Activated T-cell treated with anti-CD3 and anti-CD28 coated beads, Interleukin-2, amount 50 U/mL, for 72 hours (primary cell): ENCODE results near the gene FAM131B. TPM values are rescaled to one million over a fixed set of nuclear protein-coding genes. Genes with fewer than 3 reads are reported as not detected.
A peak's percentile ranks its signal among the peaks of the same experiment; 100 is the strongest.

Experiments used
- ATAC-seq, 2 donors: fragments of 150-1000 bp; cut with Tn5 transposase; replicated peaks in 1 of 2; 2 replicates each; pipeline ENCODE4 v1.10.0; 2021; ENCODE audit warnings: moderate library complexity in 2 of 2, mild to moderate bottlenecking in 1 of 2
- DNase-seq, 2 donors: peaks; one replicate each; pipeline ENCODE4 v3.0.0; 2021 to 2022; ENCODE audit warnings: mixed read lengths in 1 of 2
- H3K27ac Mint-ChIP-seq: one replicate; pipeline ENCODE4 v1.8.0; 2022; ENCODE audit warnings: mild to moderate bottlenecking, moderate library complexity, mixed read lengths
- H3K27me3 Mint-ChIP-seq: one replicate; pipeline ENCODE4 v1.8.0; 2022; ENCODE audit warnings: low read depth, mixed read lengths
- H3K36me3 Mint-ChIP-seq, 2 donors: one replicate each; pipeline ENCODE4 v1.8.0; 2022; ENCODE audit warnings: mixed read lengths in 2 of 2, mild to moderate bottlenecking in 1 of 2; ENCODE audit not compliant: insufficient read depth in 2 of 2
- H3K4me1 Mint-ChIP-seq: one replicate; pipeline ENCODE4 v1.8.0; 2022; ENCODE audit warnings: low read depth, mixed read lengths
- H3K4me3 Mint-ChIP-seq, 2 donors: one replicate each; pipeline ENCODE4 v1.8.0; 2022; ENCODE audit warnings: mild to moderate bottlenecking in 2 of 2, mixed read lengths in 2 of 2, moderate library complexity in 2 of 2
- H3K9me3 Mint-ChIP-seq, 2 donors: one replicate each; pipeline ENCODE4 v1.8.0; 2022; ENCODE audit warnings: mixed read lengths in 2 of 2
- total RNA-seq, 2 donors: library from RNA; stranded (reverse); gene quantifications; one replicate each; pipeline ENCODE4 v1.2.3, GENCODE V29; 2022

The FAM131B gene
- total RNA-seq, 2 donors from 2014 or later = 3.1 TPM

DNA sequence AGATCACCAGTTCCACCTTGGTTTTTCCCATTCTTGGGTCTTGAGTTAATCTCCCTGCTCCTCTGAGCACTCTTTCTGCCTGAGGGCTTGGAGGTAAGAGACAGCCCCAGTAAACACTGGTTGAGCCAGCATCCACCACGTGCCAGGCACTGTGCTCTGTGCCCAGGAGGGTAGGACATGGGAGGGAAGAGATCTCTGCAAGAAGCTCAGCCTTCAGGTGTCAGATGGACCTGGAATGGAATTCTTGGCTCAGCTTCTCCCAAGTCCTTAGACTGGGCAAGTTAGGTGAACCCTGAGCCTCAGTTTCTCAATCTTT, 21.1 kb upstream of the FAM131B start:
- Mint-ChIP-seq H3K4me1 (peaks cover 9% of the 10 kb centered on the region), H3K36me3 (no peaks in the 10 kb centered on the region), H3K9me3 (no peaks in the 10 kb centered on the region), H3K27me3 (no peaks in the 10 kb centered on the region), H3K4me3 (no peak overlapping the region), H3K27ac (no peak overlapping the region)
- ATAC-seq = no peak
- no peak for DNase-seq

- H3K4me1 Mint-ChIP-seq = peaks cover 15% of the 10 kb centered on the region
- H3K27ac Mint-ChIP-seq = peak overlapping the region; percentile 11
- H3K36me3 Mint-ChIP-seq = no peaks in the 10 kb centered on the region
- no peaks in the 10 kb centered on the region for H3K9me3 Mint-ChIP-seq
- ATAC-seq (no peak), DNase-seq (no peak)
- H3K4me3 Mint-ChIP-seq = peak overlapping the region; percentile 52 to 71
- no peaks in the 10 kb centered on the region for H3K27me3 Mint-ChIP-seq
Measured at GRCh38 chr7:143382791-143383641, 20.5 kb upstream of the FAM131B start.

DNA sequence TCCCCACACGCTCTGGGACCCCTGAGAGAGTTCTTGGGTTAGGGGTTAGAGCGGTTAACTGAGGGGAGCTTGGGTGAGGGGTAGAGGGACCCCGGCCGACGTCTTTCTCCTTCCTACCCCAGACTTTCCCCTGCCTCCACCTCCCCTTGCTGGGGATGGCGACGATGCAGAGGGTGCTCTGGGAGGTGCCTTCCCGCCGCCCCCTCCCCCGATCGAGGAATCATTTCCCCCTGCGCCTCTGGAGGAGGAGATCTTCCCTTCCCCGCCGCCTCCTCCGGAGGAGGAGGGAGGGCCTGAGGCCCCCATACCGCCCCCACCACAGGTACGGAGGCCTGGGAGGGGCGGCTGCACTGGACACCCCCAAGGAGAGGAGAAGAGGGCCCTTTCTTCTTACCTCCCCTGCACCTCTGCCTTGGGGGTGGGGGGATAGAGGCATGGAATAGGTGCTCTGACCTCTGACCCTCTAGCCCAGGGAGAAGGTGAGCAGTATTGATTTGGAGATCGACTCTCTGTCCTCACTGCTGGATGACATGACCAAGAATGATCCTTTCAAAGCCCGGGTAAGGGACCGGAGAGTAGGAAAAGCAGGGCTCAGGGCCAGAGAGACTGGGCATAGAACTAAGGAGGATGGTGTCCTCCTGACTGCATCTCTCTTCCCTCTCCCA, 19.7 kb upstream of the FAM131B start:
- H3K36me3 Mint-ChIP-seq = no peaks in the 10 kb centered on the region
- no peaks in the 10 kb centered on the region for H3K9me3 Mint-ChIP-seq
- no peak for ATAC-seq
- DNase-seq = peak in 1 of 2 donors; percentile 13
- H3K27me3 Mint-ChIP-seq = no peaks in the 10 kb centered on the region
- H3K4me3 Mint-ChIP-seq = peak overlapping the region; percentile 52 to 71
- peaks cover 19% of the 10 kb centered on the region for H3K4me1 Mint-ChIP-seq
- no peak overlapping the region for H3K27ac Mint-ChIP-seq

DNA sequence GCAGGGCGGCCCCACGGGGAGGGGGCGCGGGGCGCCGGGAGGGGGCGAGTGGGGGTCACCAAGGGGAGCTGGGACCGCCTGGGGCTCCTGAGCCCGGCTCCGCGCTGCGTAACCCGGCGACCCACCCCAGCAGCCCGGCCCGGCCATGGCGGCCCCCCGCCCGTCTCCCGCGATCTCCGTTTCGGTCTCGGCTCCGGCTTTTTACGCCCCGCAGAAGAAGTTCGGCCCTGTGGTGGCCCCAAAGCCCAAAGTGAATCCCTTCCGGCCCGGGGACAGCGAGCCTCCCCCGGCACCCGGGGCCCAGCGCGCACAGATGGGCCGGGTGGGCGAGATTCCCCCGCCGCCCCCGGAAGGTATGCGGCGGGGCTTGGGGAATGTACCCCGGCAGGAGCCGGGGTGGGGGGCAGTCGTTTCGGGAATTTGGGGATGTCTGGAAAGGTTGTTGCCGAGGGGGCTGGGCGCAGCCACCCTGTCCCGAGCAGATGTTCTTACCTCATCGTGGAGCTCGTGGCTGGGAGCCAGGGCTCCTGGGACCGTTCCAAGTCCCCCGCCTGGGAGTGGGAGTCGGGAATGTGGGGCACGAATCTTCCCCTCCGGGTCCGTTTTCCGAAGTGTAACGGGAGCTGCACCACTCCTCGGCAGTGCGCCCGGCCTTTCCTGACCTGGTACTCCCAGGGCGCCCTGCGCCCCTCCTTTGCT, 19.1 kb upstream of the FAM131B start:
- Mint-ChIP-seq H3K27ac (no peak overlapping the region), H3K9me3 (no peaks in the 10 kb centered on the region), H3K36me3 (no peaks in the 10 kb centered on the region), H3K4me3 (peak overlapping the region; percentile 52 to 71), H3K27me3 (no peaks in the 10 kb centered on the region), H3K4me1 (peaks cover 26% of the 10 kb centered on the region)
- ATAC-seq (peak; percentile 4 to 13), DNase-seq (peak; percentile 42 to 55)

GRCh38 chr7:143380646-143381426, 18.3 kb upstream of the FAM131B start, which contains the start of gene ZYX:
TSS of gene ZYX (plus strand) at chr7:143381345. CDS start at chr7:143381572, 227 bp downstream.
- H3K27me3 Mint-ChIP-seq = no peaks in the 10 kb centered on the region
- no peaks in the 10 kb centered on the region for H3K9me3 Mint-ChIP-seq

DNA sequence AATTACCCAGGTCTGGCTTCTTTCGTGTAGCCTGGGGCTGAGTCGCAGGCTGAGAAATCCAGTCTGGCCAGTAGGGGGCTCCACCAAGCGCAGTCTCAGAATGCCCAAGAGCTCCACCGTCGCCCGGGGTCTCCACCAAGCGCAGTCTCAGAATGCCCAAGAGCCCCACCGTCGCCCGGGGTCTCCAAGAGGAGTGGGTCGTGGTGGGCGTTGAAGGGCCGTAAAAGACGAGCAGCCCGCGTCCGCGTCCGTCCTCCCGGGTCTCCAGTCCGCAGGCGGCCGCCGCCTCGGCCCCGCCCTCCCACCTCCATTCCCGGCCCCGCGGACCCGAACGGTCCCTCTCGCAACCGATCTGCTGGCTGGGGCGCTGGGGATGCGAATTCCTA, 17.7 kb upstream of the FAM131B start:
- Mint-ChIP-seq H3K27ac (peak overlapping the region; percentile 91), H3K36me3 (no peaks in the 10 kb centered on the region), H3K4me1 (peaks cover 39% of the 10 kb centered on the region), H3K27me3 (no peaks in the 10 kb centered on the region), H3K9me3 (no peaks in the 10 kb centered on the region), H3K4me3 (peak overlapping the region; percentile 84 to 90)
- peak; percentile 86 for DNase-seq
- peak; percentile 49 to 55 for ATAC-seq

More at GRCh38 chr7:143380646-143381426, 18.3 kb upstream of the FAM131B start, which contains the start of gene ZYX:
- ATAC-seq (peak; percentile 82 to 88), DNase-seq (peak; percentile 90 to 93)
- Mint-ChIP-seq H3K27ac (peak within 1 kb of the TSS; percentile 91), H3K36me3 (no peaks in the 10 kb centered on the region), H3K4me1 (peaks cover 33% of the 10 kb centered on the region), H3K4me3 (peak within 1 kb of the TSS; percentile 84 to 90)

- peak in 1 of 2 donors; percentile 38 for DNase-seq
- Mint-ChIP-seq H3K27me3 (no peaks in the 10 kb centered on the region), H3K4me1 (peaks cover 44% of the 10 kb centered on the region), H3K4me3 (peak overlapping the region; percentile 84 to 90), H3K27ac (peak overlapping the region; percentile 91), H3K36me3 (no peaks in the 10 kb centered on the region), H3K9me3 (no peaks in the 10 kb centered on the region)
- peak; percentile 0 to 2 for ATAC-seq
Measured at GRCh38 chr7:143379611-143380259, 17.2 kb upstream of the FAM131B start.

DNA sequence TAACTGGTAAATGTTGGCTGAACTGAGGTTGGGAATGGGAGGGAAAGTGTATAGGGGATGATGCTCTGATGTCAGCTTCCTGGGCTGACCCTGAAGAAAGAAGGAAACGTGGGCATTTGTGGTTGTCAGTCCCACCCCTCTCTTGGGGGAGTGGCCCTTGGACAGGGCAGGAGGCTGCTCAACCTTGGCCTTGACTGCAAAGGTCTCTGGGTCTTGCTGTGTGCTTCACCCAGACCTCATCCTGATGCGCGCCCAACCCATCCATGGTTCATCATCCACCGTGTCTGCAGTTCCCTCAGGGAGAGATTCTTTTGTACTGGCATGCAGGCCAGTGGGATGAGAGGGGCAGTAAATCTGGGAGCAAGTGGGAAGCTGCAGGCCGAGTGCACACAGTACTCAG, 13.9 kb upstream of the FAM131B start:
- Mint-ChIP-seq H3K27me3 (no peaks in the 10 kb centered on the region), H3K4me1 (peaks cover 64% of the 10 kb centered on the region), H3K4me3 (peak overlapping the region in 1 of 2 donors; percentile 17), H3K9me3 (peaks cover 0 to 1% of the 10 kb centered on the region in 2 donors), H3K27ac (peak overlapping the region; percentile 92), H3K36me3 (no peaks in the 10 kb centered on the region)
- no peak for DNase-seq
- ATAC-seq = no peak

GRCh38 chr7:143375298-143376034, 13.0 kb upstream of the FAM131B start:
- Mint-ChIP-seq H3K36me3 (no peaks in the 10 kb centered on the region), H3K4me3 (peak overlapping the region; percentile 60 to 65), H3K27ac (peak overlapping the region; percentile 92), H3K27me3 (no peaks in the 10 kb centered on the region), H3K4me1 (peaks cover 64% of the 10 kb centered on the region), H3K9me3 (peaks cover 0 to 1% of the 10 kb centered on the region in 2 donors)
- DNase-seq = peak; percentile 50 to 55
- ATAC-seq = peak; percentile 68 to 69

- peak overlapping the region; percentile 92 for H3K27ac Mint-ChIP-seq
- peaks cover 64% of the 10 kb centered on the region for H3K4me1 Mint-ChIP-seq
Measured at GRCh38 chr7:143374561-143374960, 12.0 kb upstream of the FAM131B start.

DNA sequence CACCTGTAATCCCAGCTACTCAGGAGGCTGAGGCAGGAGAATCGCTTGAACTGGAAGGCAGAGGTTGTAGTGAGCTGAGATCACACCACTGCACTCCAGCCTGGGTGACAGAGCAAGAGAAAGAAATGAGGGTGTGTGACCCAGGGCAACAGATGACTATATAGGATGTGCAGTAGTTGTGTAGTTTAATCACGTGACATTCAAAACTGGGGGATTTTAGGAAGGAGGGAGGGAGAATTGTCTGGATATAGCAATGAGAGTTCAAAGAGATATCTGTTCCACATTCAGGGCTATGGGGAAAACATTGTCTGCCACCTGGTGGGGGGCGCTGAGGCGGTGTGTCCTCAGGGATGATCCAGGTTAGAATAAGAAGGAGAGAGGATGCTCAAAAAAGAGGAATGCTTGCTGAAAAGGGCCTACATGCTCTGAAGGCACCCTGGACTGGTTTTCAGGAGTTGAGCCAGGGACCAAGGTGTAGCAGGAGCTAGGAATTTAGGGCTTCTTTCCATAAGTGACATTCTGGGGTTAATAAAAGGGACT, 10.8 kb upstream of the FAM131B start:
- H3K27me3 Mint-ChIP-seq = no peaks in the 10 kb centered on the region
- peaks cover 52% of the 10 kb centered on the region for H3K4me1 Mint-ChIP-seq
- H3K4me3 Mint-ChIP-seq = no peak overlapping the region
- no peaks in the 10 kb centered on the region for H3K36me3 Mint-ChIP-seq
- ATAC-seq (no peak), DNase-seq (no peak)
- peaks cover 0 to 1% of the 10 kb centered on the region in 2 donors for H3K9me3 Mint-ChIP-seq
- H3K27ac Mint-ChIP-seq = peak overlapping the region; percentile 34

More at GRCh38 chr7:143374561-143374960, 12.0 kb upstream of the FAM131B start:
- Mint-ChIP-seq H3K27me3 (no peaks in the 10 kb centered on the region), H3K36me3 (no peaks in the 10 kb centered on the region), H3K4me3 (no peak overlapping the region), H3K9me3 (peaks cover 0 to 1% of the 10 kb centered on the region in 2 donors)
- ATAC-seq (no peak), DNase-seq (no peak)
